Epithelial cell of prostate (primary cell): ENCODE data around the gene PCSK9.

Experiments used
- DNase-seq: peaks from one replicate; pipeline ENCODE4 v3.0.0-alpha.2; 2011; ENCODE audit warnings: low read depth, low spot score
- H3K27ac ChIP-seq: fragments of 450-650 bp; 2 replicates; pipeline ENCODE4 v1.5.1; 2017; ENCODE audit warnings: mild to moderate bottlenecking

Gene PCSK9

GRCh38 chr1:55039342-55040082 is at the start of gene PCSK9:
PCSK9 (plus strand) TSS chr1:55039548; CDS start chr1:55039838, 290 bp downstream.
- peak within 1 kb of the TSS; percentile 4 for H3K27ac ChIP-seq
- no peak for DNase-seq

- H3K27ac ChIP-seq, result no peak overlapping the region
- DNase-seq, result no peak
Observed at GRCh38 chr1:54989968-54990810, 49.2 kb upstream of the PCSK9 start.

- no peak overlapping the region for H3K27ac ChIP-seq
- no peak for DNase-seq
Observed at GRCh38 chr1:54990916-54991315, 48.4 kb upstream of the PCSK9 start.

DNA sequence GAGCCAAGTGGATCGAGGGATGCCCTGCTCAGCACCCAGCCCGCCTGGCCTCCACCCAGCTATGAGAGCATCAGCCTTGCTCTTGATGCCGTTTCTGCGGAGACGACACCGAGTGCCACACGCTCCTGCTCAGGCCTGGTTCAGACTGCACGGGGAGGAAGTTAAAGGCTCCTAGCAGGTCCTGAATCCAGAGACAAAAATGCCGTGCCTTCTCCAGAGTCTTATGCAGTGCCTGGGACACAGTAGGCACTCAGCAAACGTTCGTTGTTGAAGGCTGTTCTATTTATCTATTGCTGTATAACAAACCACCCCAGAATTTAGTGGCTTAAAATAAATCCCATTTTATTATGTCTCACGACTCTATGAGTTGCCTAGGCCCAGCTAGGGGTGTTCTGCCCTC is 47.4 kb upstream of the PCSK9 start:
- no peak overlapping the region for H3K27ac ChIP-seq
- no peak for DNase-seq

- H3K27ac ChIP-seq, result no peak overlapping the region
- DNase-seq, result no peak
Observed at GRCh38 chr1:54993140-54993539, 46.2 kb upstream of the PCSK9 start.

DNA sequence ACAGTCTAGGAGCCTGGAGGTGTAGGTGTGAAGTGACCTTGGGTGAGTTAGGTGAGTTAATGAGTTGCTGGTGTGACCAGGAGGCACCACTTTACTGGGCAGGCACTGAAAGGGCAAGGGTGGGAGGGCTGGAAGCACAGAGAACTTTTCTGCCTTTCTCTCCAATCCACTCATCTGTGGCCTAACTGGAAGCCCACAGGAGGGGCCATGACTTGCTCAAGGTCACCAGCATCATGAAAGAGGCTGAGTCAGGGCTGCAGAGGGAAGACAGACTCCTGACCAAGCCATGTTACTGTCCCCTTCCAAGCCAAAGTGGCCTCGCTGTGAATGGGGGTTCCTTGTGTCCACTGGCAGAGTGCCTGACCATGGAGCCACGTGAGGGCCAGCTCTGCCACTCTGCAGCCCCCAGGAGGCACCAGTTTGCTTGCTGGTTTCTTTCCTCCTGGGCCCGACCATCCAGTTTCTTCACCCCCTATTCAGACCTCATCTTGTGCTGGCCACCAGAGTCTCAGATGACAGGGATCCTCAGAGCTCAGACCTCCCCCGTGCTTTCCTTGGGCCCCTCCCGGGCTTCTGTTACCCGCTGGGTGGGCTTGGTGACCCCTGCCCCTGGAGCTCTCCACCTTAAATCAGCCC is 44.9 kb upstream of the PCSK9 start:
- no peak overlapping the region for H3K27ac ChIP-seq
- DNase-seq, result no peak

DNA sequence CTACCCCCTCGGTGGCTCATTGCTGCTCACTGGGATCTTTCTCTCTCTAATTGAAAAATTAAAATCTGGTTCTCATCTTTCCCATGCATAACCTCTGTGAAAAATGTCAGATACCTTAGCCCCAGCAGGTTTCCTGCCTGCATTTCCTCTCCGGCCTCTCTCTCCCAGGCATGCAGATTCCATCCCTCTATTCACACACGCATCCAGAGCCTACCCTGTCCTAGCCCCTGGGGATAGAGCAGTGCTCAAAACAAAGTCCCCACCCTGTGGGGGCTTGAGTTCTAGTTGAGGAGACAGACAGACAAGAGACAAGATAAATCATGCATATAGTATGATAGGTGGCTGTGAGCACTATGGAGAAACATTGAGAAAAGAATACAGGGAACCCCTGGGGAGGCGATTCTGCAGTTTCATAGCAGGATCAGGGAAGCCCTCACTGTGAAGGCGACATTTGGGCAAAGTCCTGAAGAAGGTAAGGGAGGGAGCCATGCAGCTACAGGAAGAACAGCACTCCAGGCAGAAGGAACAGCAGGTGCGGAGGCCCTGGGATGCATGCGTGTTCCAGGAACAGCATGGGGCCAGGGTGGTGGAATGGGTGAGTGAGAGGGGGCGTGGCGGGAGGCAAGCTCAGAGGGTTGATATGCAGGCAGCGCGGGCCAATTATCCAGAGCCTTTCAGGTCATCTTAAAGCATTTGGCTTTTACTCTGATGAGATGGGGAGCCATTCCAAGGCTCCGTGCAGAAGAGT is 44.2 kb upstream of the PCSK9 start:
- no peak for DNase-seq
- H3K27ac ChIP-seq, result no peak overlapping the region

GRCh38 chr1:54995835-54996234 is 43.5 kb upstream of the PCSK9 start:
- DNase-seq, result no peak
- H3K27ac ChIP-seq, result no peak overlapping the region

DNA sequence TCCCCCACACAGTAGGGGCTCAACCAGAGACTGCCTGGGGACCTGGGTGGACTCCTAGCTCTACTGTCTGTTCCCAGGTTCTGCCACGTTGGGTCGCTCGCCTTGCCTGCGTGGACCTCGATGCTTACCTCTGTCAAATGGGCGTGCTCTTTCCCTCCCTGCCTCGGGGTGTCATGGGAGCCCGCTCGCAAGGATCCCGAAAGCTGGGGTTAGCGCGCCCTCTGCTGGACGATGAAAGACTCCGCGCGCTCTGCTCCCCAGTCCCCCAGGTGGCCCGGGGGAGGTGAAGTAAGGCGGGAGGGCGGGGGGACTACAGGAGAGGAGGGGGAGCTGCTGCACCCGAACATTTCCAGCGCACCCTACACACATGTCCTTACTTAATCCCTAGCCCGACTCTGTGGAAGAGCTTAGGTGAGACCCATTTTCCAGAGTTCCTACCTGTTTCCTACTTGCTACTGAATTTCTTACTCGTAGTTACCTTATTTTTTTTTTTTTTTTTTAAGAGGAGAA is 42.9 kb upstream of the PCSK9 start:
- DNase-seq, result no peak
- no peak overlapping the region for H3K27ac ChIP-seq

- no peak overlapping the region for H3K27ac ChIP-seq
- no peak for DNase-seq
Observed at GRCh38 chr1:54996869-54997710, 42.3 kb upstream of the PCSK9 start.

- no peak overlapping the region for H3K27ac ChIP-seq
- no peak for DNase-seq
Observed at GRCh38 chr1:54997711-54997986, 41.7 kb upstream of the PCSK9 start.

DNA sequence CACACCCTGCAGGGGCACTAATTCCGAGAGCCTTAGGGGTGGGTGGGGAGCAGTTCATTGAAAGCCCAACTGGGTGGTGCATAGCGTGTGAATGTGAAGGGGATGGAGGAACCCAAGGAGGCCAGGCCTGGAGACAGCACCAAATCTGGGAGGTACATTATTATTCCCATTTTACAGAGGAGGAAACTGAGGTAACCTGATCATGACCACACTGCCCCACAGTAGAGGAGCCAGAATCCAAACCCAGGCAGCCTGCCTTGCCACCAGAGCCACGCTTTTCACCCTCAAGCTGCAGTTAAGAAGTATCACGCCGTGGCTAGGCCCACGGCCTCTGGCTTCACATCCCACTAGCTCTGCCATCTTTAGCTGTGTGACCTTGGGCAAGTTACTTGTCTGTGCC is 41.2 kb upstream of the PCSK9 start:
- H3K27ac ChIP-seq, result no peak overlapping the region

GRCh38 chr1:54998677-54999076 is 40.7 kb upstream of the PCSK9 start, which contains the start of gene BSND:
BSND (plus strand) TSS chr1:54998933; CDS start chr1:54999187, 254 bp downstream.
- H3K27ac ChIP-seq, result no peak within 1 kb of the TSS
- no peak for DNase-seq

More for the DNA sequence above, 41.2 kb upstream of the PCSK9 start:
- DNase-seq, result no peak

DNA sequence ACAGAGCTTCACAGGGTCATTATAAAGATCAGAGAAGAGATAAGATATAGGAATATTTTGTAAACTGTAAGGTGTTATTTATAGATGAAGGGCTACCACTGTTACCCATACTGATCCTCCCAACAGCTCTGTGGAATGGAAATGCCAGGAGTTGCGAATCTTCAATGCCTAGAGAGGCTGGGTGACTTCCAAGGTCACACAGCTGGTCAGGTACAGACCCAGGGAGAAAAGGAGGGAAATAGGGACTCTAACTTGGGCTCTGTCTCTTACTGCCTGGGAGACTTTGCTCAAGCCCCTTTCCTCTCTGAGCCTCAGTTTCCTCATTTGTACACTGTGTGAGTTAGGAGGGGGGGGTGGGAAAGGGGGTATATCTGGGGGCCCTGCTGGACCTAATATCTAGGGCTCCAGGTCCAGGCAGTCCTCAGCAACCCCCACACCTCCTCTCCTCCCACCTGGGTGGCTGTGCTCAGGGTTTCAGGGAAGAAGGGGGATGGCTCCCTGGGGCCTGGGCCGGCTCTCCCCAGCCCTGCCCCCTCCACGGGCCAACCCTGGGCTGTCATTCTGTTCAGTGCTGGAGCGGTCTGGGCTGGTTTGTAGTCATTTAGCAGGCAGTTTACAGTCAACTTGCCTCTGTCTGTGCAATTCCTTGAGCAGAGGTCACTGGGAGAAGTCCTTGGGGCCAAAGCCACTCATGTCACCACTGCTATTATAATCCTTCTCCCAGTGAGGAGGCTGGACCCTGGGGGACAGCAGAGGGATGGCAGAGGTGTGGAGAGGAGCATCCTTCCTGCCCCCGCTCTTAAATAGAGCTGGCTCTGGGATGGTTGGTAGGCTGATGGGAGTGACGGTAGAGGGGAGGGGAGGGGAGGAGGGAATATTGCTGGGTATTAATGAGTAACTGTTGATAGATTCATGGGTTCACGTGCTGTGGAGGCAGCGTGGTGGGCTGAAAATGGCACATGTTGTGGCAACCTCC is 39.0 kb upstream of the PCSK9 start:
- H3K27ac ChIP-seq, result no peak overlapping the region

DNA sequence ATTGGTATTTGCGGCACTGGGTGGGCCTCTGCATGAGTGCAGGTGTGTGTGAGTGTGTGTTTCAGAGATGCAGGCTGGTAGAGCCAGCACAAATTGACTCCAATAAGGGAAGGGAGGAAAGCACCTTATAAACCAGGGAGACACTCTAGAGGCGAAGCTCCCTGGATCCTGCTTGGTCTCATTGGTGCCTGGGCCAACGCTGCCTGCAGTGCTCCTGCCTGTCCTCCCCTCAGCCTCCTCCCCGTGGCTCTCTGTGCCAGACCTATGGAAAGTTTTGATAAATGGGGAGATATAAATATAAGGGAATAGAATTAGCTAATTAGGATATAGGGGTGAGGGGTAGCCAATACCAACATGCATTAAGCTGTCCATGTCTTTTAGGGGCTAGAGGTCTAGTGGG is 38.0 kb upstream of the PCSK9 start:
- no peak for DNase-seq
- no peak overlapping the region for H3K27ac ChIP-seq

More for the DNA sequence above, 39.0 kb upstream of the PCSK9 start:
- no peak for DNase-seq

GRCh38 chr1:55002686-55003085 is 36.7 kb upstream of the PCSK9 start:
- H3K27ac ChIP-seq, result no peak overlapping the region
- DNase-seq, result no peak

DNA sequence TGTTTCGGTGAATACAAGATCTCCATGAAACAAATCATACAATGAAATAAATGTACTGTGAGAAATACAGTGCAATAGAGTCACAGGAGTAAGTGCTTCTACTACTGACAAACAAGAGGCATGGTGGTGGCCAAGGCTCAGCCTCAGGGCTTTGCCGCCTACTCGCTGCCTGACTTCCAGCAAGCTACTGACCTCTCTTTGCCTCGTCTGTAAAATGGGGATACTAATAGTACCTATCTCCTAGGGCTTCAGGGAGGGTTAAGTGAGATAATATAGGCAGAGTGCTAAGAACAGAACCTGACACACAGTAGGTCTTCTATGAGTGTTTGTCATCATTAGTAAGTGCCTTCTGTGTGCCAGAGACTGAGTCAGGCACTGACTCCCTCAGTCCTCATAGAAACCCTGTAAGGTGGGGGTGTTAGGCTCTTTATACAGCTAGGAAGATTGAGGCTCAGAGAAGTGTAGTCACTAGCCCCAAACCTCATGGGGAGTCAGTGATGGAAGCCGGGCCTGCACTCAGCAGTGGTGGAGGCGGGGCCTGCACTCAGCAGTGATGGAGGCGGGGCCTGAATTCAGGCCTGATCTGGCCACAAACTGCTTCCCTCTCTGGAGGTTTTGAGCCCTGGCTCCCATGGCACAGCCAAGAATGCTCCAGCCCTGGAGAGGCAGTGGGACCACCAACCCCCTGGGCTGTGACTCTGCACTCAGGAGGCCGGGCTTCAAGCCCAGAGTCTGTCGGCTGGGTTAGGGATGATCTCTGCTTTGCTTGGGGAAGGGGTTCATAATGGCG is 33.8 kb upstream of the PCSK9 start:
- DNase-seq, result no peak
- H3K27ac ChIP-seq, result no peak overlapping the region
